NCI-H2081 (cell line): ENCODE results near the gene RRP1B.
"Not testable (repeated sequence)": the region's sequence is repeated elsewhere in the genome, so short reads cannot be mapped to it uniquely, and the experiment has no call there.

Experiments used
- DNase-seq, 2 experiments: peaks; one replicate each; lab custom pipeline; 2025; lab: John Stamatoyannopoulos, UW

The RRP1B gene

GRCh38 chr21:43701936-43702784, 42.8 kb downstream of the RRP1B start:
- DNase-seq, result no peak

DNA sequence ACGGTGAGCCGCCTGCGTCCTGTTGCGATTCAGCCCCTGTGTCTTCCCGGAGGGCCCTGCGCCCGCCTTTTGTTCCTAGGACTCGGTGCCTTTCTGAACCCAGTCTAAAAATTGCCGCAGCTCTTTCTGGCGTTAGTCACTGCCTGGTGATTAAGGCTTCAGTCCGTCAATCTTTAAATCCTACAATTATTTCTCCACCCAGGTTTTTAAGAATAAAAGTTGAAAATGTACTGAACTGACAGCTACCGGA, 43.4 kb downstream of the RRP1B start:
- DNase-seq, result no peak

- no peak for DNase-seq
Observed at GRCh38 chr21:43703035-43703880, 43.9 kb downstream of the RRP1B start.

- DNase-seq, result no peak
Observed at GRCh38 chr21:43707462-43707861, 48.1 kb downstream of the RRP1B start.

- no peak for DNase-seq
Observed at GRCh38 chr21:43708745-43709381, 49.5 kb downstream of the RRP1B start.

DNA sequence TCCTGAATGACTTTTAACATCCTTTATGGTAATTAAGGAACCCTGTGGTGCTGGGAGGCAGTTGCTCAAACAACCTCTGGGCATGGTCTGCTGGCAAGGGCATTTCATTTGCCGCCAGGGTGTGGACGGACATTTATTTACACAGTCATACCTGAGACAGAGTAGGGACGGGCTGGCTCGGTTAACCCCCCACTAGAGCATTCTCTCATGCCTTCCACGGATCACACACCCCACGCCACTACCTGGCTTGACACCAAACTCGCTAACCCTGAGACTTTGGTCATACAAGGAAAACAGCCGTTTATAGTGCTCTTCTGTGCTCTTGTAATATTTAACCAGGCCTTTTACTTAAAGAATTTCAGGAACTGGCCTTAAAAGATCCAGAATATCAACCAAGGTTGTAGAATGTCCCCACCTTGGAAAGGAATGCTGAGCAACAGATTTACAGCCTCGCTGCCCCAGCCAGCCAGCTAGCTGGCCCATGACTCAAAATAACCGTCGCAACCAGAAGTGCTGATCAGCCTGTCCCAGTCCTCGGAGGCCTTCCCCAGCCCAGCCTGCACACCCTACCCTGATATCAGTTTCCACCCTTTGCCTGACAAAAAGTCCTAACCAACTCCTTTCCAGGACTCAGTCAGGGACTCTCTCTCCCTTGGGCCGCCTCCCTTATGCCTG, 53.0 kb downstream of the RRP1B start:
- peak; percentile 12 to 55 for DNase-seq

- not testable (repeated sequence) for DNase-seq
Observed at GRCh38 chr21:43713123-43713522, 53.8 kb downstream of the RRP1B start.

GRCh38 chr21:43716376-43717165, 57.2 kb downstream of the RRP1B start:
- DNase-seq, result no peak

GRCh38 chr21:43717166-43717853, 58.0 kb downstream of the RRP1B start:
- no peak for DNase-seq

GRCh38 chr21:43717967-43718871, 58.9 kb downstream of the RRP1B start:
- no peak for DNase-seq

DNA sequence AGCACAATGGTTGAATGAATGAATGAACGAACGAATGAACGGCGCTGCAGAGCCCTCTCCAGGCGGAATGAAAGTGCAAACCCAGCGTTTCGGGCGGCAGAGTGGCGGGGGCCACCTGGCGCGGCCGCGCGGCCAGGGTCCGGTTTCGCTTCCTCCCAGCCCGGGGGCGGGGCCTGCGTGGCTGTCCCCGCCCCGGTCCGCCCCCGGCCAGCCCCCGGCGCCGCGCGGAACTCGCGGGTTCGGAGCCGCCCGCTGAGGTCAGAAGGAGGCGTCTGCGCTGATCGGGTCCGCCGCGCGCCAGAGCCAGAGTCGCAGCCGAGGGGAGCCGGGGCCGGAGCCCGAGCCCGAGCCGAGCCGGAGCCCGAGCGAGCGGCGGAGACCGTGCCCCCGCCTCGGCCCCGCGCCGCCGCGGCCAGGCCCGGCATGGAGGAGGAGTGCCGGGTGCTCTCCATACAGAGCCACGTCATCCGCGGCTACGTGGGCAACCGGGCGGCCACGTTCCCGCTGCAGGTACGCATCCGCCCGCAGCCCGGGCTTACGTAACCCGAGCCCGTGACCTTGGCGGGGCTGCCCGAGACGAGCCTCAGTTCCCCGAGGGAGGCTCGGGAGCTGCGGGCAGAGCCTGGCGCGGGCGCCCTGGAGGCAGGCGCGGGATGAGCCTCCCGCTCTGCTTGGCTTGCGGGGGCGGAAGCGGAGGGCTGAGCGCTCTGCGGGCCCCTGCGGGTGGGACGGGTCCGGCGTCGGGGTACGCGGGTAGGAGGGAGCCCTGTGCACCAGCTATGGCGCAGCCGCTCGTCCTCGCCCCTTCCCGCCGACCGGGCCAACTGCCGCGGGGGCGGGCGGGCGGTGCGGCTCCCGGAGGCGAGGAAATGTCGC, 59.8 kb downstream of the RRP1B start, which contains the start of gene PDXK:
Gene PDXK, plus strand, starts transcription at position 258 of the 876 bp plus-strand sequence. Its CDS starts 166 bp downstream, at position 424.
- DNase-seq, result peak; percentile 69 to 70

DNA sequence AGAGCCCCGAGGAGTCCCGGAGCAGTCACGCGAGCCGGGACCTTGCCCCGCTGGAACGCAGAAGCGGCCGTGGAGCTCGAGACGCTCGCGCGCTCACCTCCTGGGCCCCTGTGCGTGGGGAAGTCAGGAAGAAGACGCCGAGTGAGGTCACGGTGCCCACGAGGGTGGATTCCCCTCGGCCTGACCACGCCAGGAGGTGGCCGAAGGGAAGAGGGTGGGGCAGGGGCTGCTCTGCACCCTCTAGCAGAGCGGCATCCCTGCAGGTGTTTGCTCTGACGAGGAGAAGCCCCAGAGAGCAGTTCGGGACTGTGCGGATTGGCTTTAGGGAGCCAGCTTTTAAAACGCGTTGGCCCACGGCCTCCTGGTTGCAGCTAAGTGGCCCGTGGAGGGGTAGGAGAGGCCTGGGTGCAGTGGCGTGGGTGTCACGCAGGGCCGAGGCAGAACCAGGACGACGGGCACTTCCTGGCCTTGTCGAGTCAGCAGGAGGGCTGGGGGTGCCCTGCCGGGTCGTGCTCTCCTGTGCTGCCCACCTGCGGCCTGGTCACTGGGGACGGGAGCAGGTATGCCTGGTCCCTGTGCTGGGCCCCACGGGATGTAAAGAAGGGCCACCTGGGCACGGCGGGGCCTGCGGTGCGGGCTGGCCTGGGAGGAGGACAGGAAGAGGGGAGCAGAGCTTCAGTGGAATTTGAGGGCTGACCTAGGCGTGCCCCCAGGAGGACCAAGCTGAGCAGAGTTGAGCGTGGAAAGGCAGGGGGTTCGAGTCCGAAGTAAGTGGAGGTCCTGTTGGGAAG, 60.6 kb downstream of the RRP1B start:
- DNase-seq, result no peak

DNA sequence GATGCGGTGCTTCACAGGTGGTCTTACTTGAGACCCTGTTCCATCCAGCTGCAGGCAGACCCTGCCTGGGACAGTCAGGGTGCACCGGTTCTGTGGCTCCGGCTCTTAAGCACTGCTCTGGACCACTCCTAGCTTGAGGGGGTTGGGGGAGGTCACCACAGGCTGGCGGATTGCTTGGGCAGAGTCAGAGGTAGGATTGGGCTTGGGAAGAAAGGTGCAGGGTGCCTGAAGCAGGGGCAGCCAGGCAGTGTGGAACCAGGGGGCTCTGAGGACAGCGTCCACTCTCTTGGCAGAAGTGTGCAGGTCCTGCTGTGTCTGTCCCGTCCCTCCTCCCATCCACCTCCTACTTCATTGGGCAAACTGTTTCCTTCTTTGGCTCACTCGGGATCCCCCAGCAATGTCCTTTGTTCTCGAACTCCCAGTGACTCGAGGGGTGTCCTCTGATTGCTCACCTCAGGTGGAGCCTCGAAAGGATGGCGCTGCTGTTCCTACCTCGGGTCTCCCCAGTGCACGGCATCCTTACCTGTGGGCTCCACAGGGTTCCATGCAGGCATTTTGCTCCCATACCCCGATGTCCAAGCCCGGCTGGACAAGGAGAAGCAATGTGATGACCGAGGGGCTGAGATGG, 61.3 kb downstream of the RRP1B start:
- no peak for DNase-seq

- DNase-seq, result no peak
Observed at GRCh38 chr21:43721206-43721605, 61.8 kb downstream of the RRP1B start.

GRCh38 chr21:43721939-43722338, 62.6 kb downstream of the RRP1B start:
- DNase-seq, result no peak

- no peak for DNase-seq
Observed at GRCh38 chr21:43723648-43724047, 64.3 kb downstream of the RRP1B start.
